IMR-90 (cell line): ENCODE measurements around the gene EDEM3. TPM values are rescaled to one million over a fixed set of nuclear protein-coding genes. Genes with fewer than 3 reads are reported as not detected.

Experiments
- ATAC-seq: fragments of 200-7000 bp; cut with Tn5 transposase; 2 replicates; pipeline ENCODE4 v1.9.1; 2020; ENCODE audit warnings: low read depth, mild to moderate bottlenecking, moderate library complexity
- BruUV-seq: library from RNA; stranded (reverse); fragments of 400-500 nt; replicated peaks from 2 replicates; lab custom pipeline; 2021; lab: Mats Ljungman, UMichigan
- CTCF ChIA-PET: fragments of 300-600 bp; formaldehyde crosslinking; extraction: SDS; loops from one replicate; lab custom pipeline; 2021; ENCODE audit warnings: antibody characterized with exemption; lab: Yijun Ruan, JAX
- POLR2A ChIA-PET: fragments of 300-600 bp; sonication (Branson Sonifier 250); formaldehyde crosslinking; loops from one replicate; lab custom pipeline; 2022; ENCODE audit warnings: antibody characterized with exemption; ENCODE audit not compliant: unreplicated experiment; lab: Charles Lee
- DNase-seq: peaks from one replicate; pipeline ENCODE4 v3.0.0; 2013
- H2AFZ ChIP-seq: replicated peaks from 2 replicates; pipeline ENCODE3; 2013; ENCODE audit warnings: low read length, mild to moderate bottlenecking; ENCODE audit not compliant: poor library complexity
- H2AK5ac ChIP-seq: 2 replicates; pipeline ENCODE4 v1.6.1; 2013; ENCODE audit warnings: low read depth, low read length, inconsistent platforms
- H2AK9ac ChIP-seq: replicated peaks from 2 replicates; pipeline ENCODE3; 2013; ENCODE audit warnings: mild to moderate bottlenecking, low read depth, low read length, moderate library complexity; ENCODE audit not compliant: poor library complexity
- H2BK120ac ChIP-seq: 2 replicates; pipeline ENCODE4 v1.6.1; 2013; ENCODE audit warnings: low read depth, low read length, inconsistent platforms
- H2BK15ac ChIP-seq: 3 replicates; pipeline ENCODE4 v1.6.1; 2013; ENCODE audit warnings: low read depth, low read length, inconsistent platforms
- H2BK20ac ChIP-seq: 2 replicates; pipeline ENCODE4 v1.6.1; 2013; ENCODE audit warnings: low read depth, mild to moderate bottlenecking, inconsistent platforms, low read length, moderate library complexity
- H2BK5ac ChIP-seq: 2 replicates; pipeline ENCODE4 v1.6.1; 2013; ENCODE audit warnings: mild to moderate bottlenecking, low read depth, low read length, inconsistent platforms; ENCODE audit not compliant: poor library complexity, severe bottlenecking
- H3K14ac ChIP-seq: replicated peaks from 2 replicates; pipeline ENCODE4 v1.6.1; 2013; ENCODE audit warnings: low read depth, low read length, inconsistent platforms
- H3K18ac ChIP-seq: 2 replicates; pipeline ENCODE4 v1.6.1; 2013; ENCODE audit warnings: low read depth, low read length, control low read depth
- H3K23ac ChIP-seq: 2 replicates; pipeline ENCODE4 v1.6.1; 2013; ENCODE audit warnings: low read depth, low read length, inconsistent platforms
- H3K27ac ChIP-seq: 2 replicates; pipeline ENCODE4 v1.5.1; 2013; ENCODE audit warnings: mild to moderate bottlenecking, control low read depth, low read length; ENCODE audit not compliant: insufficient read depth
- H3K27me3 ChIP-seq: 2 replicates; pipeline ENCODE4 v1.6.1; 2013; ENCODE audit warnings: low read length; ENCODE audit not compliant: control insufficient read depth, insufficient read depth
- H3K36me3 ChIP-seq: 2 replicates; pipeline ENCODE4 v1.6.1; 2013; ENCODE audit warnings: low read length, mixed read lengths; ENCODE audit not compliant: control insufficient read depth, insufficient read depth
- H3K4ac ChIP-seq: 2 replicates; pipeline ENCODE4 v1.6.1; 2013; ENCODE audit warnings: low read depth, low read length, inconsistent platforms
- H3K4me1 ChIP-seq: 2 replicates; pipeline ENCODE4 v1.6.1; 2013; ENCODE audit warnings: low read length, mixed read lengths; ENCODE audit not compliant: control insufficient read depth, insufficient read depth
- H3K4me2 ChIP-seq: 2 replicates; pipeline ENCODE4 v1.6.1; 2013; ENCODE audit warnings: low read depth, mild to moderate bottlenecking, control low read depth, low read length, moderate library complexity
- H3K4me3 ChIP-seq: 2 replicates; pipeline ENCODE4 v1.5.1; 2013; ENCODE audit warnings: low read depth, mild to moderate bottlenecking, control low read depth, low read length, moderate library complexity; ENCODE audit not compliant: insufficient read depth
- H3K56ac ChIP-seq: 2 replicates; pipeline ENCODE4 v1.6.1; 2013; ENCODE audit warnings: low read length, inconsistent platforms; ENCODE audit not compliant: insufficient read depth; ENCODE audit errors: extremely low read depth
- H3K79me1 ChIP-seq, 2 experiments: 2 replicates each; pipeline ENCODE4 v1.6.1; 2013; ENCODE audit warnings: low read length in 2 of 2, inconsistent platforms in 1 of 2, low read depth in 1 of 2
- H3K9ac ChIP-seq: 2 replicates; pipeline ENCODE4 v1.6.1; 2013; ENCODE audit warnings: low read depth, low read length, control low read depth
- H3K9me1 ChIP-seq: 2 replicates; pipeline ENCODE4 v1.6.1; 2013; ENCODE audit warnings: low read length, inconsistent platforms; ENCODE audit not compliant: insufficient read depth
- H3K9me3 ChIP-seq: 2 replicates; pipeline ENCODE4 v1.6.1; 2013; ENCODE audit warnings: low read length; ENCODE audit not compliant: control insufficient read depth, insufficient read depth
- H4K20me1 ChIP-seq: 2 replicates; pipeline ENCODE4 v1.6.1; 2013; ENCODE audit warnings: low read length, inconsistent platforms; ENCODE audit not compliant: insufficient read depth
- H4K5ac ChIP-seq: 2 replicates; pipeline ENCODE4 v1.6.1; 2013; ENCODE audit warnings: mild to moderate bottlenecking, low read depth, low read length, control low read depth
- H4K8ac ChIP-seq, 2 experiments: 2 replicates each; pipeline ENCODE4 v1.6.1; 2013; ENCODE audit warnings: low read depth in 2 of 2, low read length in 2 of 2, control low read depth in 1 of 2, inconsistent platforms in 1 of 2
- H4K91ac ChIP-seq: 2 replicates; pipeline ENCODE4 v1.6.1; 2013; ENCODE audit warnings: low read depth, low read length, inconsistent platforms; ENCODE audit not compliant: insufficient read depth
- BHLHE40 ChIP-seq: fragments of 150-350 bp; IDR thresholded peaks from 2 replicates; pipeline ENCODE4 v1.6.1; 2016; ENCODE audit warnings: mild to moderate bottlenecking, low read depth, low read length
- FOS ChIP-seq: fragments of 150-350 bp; IDR thresholded peaks from 2 replicates; pipeline ENCODE4 v1.6.1; 2016; ENCODE audit warnings: low read depth, low read length
- MAFK ChIP-seq: IDR thresholded peaks from 2 replicates; pipeline ENCODE4 v1.6.1; 2012; ENCODE audit warnings: low read depth, low read length, improper control_type of control experiment
- RCOR1 ChIP-seq: IDR thresholded peaks from 2 replicates; pipeline ENCODE4 v1.6.1; 2012; ENCODE audit warnings: mild to moderate bottlenecking, low read length, improper control_type of control experiment; ENCODE audit not compliant: insufficient replicate concordance
- RFX5 ChIP-seq: IDR thresholded peaks from 2 replicates; pipeline ENCODE4 v1.8.0; 2012; ENCODE audit warnings: low read depth, mild to moderate bottlenecking, low read length, moderate library complexity
- SMC3 ChIP-seq: fragments of 150-350 bp; IDR thresholded peaks from 2 replicates; pipeline ENCODE4 v1.6.1; 2016; ENCODE audit warnings: low read depth, mild to moderate bottlenecking, antibody characterized with exemption, low read length, moderate library complexity
- WGBS, 2 experiments: methylation state at CpG; one replicate each; pipeline versions ENCODE4 v1.1.5 to v1.1.7; 2013; ENCODE audit warnings: missing lambda C conversion rate in 2 of 2; ENCODE audit not compliant: insufficient read length in 1 of 2; ENCODE audit errors: extremely low coverage in 2 of 2; 5-methylcytosine and 5-hydroxymethylcytosine counted together
- dilution Hi-C: fragments of 300-500 bp; cut with HindIII; formaldehyde crosslinking; loops from one replicate; pipeline ENCODE4 v1.14.3; 2018; ENCODE audit warnings: low sequenced_read_pairs; ENCODE audit not compliant: unreplicated experiment
- in situ Hi-C: fragments of 300-500 bp; cut with MboI; formaldehyde crosslinking; loops from 3 replicates; pipeline ENCODE4 v1.14.3; 2019; ENCODE audit warnings: low sequenced_read_pairs, inconsistent platforms, mixed read lengths
- intact Hi-C: fragments of 100-400 bp; cut with micrococcal nuclease; formaldehyde crosslinking; loops from 2 replicates; pipeline ENCODE4 v1.10.0; 2022
- polyA plus RNA-seq, 3 experiments: library from polyadenylated mRNA; depleted of rRNA; stranded (reverse); fragments of >200 nt; gene quantifications; 2 replicates each; pipeline ENCODE4 v1.2.3, GENCODE V29; 2012; ENCODE audit warnings: low replicate concordance in 1 of 3
- total RNA-seq: library from RNA; depleted of rRNA; stranded (reverse); fragments of >200 nt; gene quantifications from 2 replicates; pipeline ENCODE4 v1.2.3, GENCODE V29; 2012
- TF ChIP-seq, protein P1 (sequence below): conservative IDR thresholded peaks from 2 replicates; pipeline ENCODE4 v1.5.1; 2012; ENCODE audit warnings: mild to moderate bottlenecking, low read depth, low read length, improper control_type of control experiment
- TF ChIP-seq, protein P2 (sequence below): fragments of 150-350 bp; IDR thresholded peaks from 2 replicates; pipeline ENCODE4 v1.6.1; 2017; ENCODE audit warnings: mild to moderate bottlenecking, antibody characterized with exemption, low read length, low read depth

The EDEM3 gene
- total and polyA plus RNA-seq, 2 of the 4 experiments (the other 2 are of a cell fraction): 17.5 to 29.9 TPM

DNA sequence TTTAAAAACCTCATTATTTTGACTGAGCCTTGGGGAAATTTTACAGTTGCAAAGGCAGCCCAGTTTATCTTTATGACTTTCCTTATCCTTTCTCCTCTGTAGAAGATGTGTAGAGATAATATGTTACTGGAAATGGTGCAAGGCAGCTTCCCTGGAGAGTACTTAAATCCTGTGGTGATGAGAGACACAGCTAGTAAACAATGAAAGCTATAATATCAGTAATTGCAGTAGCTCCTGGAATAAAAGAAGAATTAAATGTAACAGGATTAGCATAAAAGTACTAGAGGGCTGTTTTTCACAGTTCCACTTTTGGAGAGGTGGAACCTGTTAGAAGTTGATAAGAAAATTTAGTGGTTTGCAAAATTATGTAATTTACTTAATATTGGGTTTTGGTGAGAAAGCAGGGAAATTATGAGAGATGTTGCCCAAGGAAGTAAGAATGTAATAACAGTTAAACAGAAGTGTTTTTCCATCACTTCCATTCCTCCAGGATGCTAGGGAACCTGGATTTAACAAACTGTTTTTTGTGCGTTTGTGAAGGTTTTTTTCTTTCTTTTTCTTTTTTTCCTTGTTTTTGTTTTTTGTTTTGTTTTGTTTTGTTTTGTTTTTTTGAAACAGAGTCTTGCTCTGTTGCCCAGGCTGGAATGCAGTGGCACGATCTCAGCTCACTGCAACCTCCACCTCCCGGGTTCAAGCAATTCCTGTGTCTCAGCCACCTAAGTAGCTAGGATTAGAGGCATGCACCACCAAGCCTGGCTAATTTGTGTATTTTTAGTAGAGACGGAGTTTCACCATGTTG lies 15.7 kb upstream of the EDEM3 start:
- no peak overlapping the region for H3K4me3 ChIP-seq
- H4K8ac ChIP-seq: no peak overlapping the region
- H4K20me1 ChIP-seq: no peaks in the 10 kb centered on the region
- H2BK15ac ChIP-seq: no peak overlapping the region
- ATAC-seq (no peak), DNase-seq (no peak)
- no peak overlapping the region for H2BK5ac ChIP-seq
- no peak overlapping the region for H4K91ac ChIP-seq
- no peak overlapping the region for H2AK5ac ChIP-seq
- POLR2A ChIA-PET: no interaction called here
- H2AK9ac ChIP-seq: no peak overlapping the region
- H3K27me3 ChIP-seq: no peaks in the 10 kb centered on the region
- no peaks in the 10 kb centered on the region for H3K79me1 ChIP-seq
- no peak overlapping the region for H2BK120ac ChIP-seq
- no peak overlapping the region for H3K9ac ChIP-seq
- no peaks in the 10 kb centered on the region for H3K9me3 ChIP-seq
- H3K18ac ChIP-seq: no peak overlapping the region
- H3K23ac ChIP-seq: no peak overlapping the region
- H3K56ac ChIP-seq: no peak overlapping the region
- no peaks in the 10 kb centered on the region for H3K36me3 ChIP-seq
- no peak overlapping the region for H2AFZ ChIP-seq
- WGBS, 2 experiments: no CpG with 5 or more reads among the region's 4 CpGs
- TF ChIP-seq BHLHE40 (no peak), MAFK (no peak), RCOR1 (no peak), RFX5 (no peak), SMC3 (no peak), FOS (no peak)
- TF ChIP-seq, protein P1, sequence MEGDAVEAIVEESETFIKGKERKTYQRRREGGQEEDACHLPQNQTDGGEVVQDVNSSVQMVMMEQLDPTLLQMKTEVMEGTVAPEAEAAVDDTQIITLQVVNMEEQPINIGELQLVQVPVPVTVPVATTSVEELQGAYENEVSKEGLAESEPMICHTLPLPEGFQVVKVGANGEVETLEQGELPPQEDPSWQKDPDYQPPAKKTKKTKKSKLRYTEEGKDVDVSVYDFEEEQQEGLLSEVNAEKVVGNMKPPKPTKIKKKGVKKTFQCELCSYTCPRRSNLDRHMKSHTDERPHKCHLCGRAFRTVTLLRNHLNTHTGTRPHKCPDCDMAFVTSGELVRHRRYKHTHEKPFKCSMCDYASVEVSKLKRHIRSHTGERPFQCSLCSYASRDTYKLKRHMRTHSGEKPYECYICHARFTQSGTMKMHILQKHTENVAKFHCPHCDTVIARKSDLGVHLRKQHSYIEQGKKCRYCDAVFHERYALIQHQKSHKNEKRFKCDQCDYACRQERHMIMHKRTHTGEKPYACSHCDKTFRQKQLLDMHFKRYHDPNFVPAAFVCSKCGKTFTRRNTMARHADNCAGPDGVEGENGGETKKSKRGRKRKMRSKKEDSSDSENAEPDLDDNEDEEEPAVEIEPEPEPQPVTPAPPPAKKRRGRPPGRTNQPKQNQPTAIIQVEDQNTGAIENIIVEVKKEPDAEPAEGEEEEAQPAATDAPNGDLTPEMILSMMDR: no peak
- TF ChIP-seq, protein P2, sequence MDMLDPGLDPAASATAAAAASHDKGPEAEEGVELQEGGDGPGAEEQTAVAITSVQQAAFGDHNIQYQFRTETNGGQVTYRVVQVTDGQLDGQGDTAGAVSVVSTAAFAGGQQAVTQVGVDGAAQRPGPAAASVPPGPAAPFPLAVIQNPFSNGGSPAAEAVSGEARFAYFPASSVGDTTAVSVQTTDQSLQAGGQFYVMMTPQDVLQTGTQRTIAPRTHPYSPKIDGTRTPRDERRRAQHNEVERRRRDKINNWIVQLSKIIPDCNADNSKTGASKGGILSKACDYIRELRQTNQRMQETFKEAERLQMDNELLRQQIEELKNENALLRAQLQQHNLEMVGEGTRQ: no peak
- BruUV-seq: no TSS peak
- no peaks in the 10 kb centered on the region for H3K9me1 ChIP-seq
- H3K4me1 ChIP-seq: no peaks in the 10 kb centered on the region
- H3K27ac ChIP-seq: no peak overlapping the region
- CTCF ChIA-PET: no interaction called here
- intact Hi-C loops (no loop called here), in situ Hi-C loops (no loop called here), dilution Hi-C loops (no loop called here)
- no peak overlapping the region for H3K4ac ChIP-seq
- H3K4me2 ChIP-seq: no peak overlapping the region
- H2BK20ac ChIP-seq: no peak overlapping the region
- H3K14ac ChIP-seq: no peak overlapping the region
- no peak overlapping the region for H4K5ac ChIP-seq
